ENCODE results near the gene PAIP2B.
"Not testable (repeated sequence)": the region's sequence is repeated elsewhere in the genome, so short reads cannot be mapped to it uniquely, and the experiment has no call there.

Gene PAIP2B, protein sequence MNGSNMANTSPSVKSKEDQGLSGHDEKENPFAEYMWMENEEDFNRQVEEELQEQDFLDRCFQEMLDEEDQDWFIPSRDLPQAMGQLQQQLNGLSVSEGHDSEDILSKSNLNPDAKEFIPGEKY

DNA sequence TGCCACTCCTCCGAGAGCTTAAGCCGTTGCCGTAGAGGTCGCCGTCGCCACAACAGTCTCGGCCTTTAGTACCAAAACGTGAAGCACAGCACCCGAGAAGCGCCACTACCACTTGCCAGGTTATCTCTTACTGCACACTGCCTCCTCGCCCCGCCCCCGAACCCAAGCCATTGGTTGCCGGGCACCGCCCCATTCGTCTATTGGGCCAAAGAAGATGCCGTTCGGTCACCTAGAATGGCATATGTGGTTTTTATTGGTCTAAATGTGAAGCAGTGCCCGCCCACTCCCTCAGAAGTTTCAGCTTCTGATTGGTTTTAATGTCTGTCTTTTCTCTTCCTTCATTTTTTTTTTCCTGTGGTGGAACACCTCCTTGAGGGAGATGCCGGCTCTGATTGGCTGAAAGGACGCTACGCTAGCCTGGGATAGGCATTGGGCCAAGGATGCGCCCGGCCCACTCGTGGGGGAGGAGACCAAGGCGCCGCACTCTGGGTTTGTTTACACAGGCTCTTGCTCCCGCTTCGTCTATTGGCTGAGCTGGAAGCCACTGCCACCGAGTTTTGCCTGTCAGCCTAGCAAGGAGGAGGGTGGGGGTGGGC is at the start of gene PAIP2B:
PAIP2B (minus strand) TSS at position 139 of the 596 bp plus-strand sequence. CDS start 24,514 bp downstream, outside the sequence.
- DNase-seq (ENCODE audit: low spot score) = peak; percentile 99

DNA sequence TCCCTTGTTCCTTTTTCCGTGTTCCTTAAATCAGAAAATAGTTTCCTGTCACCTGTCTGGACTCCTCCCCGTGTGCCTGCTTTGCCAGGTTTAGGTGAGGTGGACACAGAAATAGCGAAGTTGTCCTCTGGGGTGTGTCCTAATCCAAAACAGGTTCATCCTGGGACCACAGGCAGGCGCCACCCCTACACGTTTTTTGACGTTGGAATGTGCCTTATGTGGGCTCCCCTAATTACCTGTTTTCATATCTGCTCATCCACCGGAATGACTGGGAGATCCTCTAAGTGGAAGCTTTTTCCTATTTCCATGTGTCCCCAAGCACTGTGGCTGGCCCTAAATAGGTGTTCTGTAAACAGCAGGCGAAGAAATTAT is 49.0 kb upstream of the PAIP2B start:
- DNase-seq (ENCODE audit: low spot score) = no peak

DNA sequence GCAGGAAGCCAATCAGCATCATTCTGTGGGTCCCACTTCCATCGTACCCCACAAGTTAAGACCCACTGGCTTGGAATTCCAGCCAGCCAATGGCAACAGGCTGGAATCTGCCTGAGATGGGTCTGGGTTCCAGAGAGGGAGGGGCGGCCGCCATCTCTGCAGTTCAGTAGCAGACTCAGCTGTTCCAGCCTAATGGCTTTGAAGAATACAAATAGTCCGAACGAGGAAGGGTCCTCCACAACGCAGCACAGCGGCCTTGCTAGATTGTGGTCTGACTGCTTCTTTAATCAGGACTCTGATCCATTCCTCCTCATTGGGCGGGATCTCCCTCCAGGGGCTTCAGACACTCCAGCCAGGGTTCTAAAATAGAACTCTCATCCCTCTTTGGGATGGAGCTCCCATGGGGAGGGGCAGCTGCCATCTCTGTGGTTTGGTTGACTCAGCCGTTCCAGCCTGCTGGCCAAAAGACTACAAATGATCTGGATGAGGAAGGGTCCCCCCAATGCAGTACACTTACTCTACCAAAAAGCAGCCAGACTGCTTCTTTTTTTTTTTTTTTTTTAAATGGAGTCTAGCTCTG is 42.7 kb upstream of the PAIP2B start:
- DNase-seq (ENCODE audit: low spot score) = no peak

DNA sequence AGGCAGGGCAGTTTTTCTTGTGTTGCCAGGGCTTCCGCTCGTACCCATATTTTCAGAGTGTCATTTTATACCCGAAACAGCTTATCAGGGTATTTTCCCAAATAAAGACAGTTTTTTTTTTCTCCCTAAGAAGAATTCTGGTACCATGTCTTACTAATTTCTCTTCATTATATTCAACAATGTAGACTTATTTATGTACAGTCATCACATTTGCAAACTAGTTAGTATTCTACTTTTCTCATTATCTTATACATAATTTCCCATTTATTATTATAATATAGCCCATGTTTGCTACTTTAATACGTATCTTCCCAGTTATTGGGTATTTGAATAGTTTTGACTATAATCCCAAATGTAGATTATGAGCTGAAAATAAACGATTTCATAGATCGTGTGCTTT is 36.5 kb upstream of the PAIP2B start:
- DNase-seq (ENCODE audit: low spot score) = no peak

DNA sequence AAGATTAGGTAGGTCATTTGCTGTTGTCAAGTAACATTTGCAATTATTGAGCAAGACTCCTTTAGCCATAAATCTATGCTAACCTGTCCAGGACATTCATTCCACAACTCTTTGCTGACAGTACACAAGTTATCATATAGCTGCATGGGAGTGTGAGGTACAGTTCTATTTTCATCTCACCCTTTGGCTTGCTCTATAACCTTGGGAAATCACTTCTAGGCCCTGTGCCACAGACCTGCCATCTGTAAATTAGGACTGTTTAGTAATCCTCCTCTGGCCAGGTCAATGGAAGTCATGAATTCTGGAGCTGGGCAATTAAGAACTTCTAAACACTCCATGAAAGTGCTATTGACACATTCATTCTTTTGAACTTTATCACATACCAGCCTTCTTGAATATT is 34.6 kb upstream of the PAIP2B start:
- no peak for DNase-seq (ENCODE audit: low spot score)

DNA sequence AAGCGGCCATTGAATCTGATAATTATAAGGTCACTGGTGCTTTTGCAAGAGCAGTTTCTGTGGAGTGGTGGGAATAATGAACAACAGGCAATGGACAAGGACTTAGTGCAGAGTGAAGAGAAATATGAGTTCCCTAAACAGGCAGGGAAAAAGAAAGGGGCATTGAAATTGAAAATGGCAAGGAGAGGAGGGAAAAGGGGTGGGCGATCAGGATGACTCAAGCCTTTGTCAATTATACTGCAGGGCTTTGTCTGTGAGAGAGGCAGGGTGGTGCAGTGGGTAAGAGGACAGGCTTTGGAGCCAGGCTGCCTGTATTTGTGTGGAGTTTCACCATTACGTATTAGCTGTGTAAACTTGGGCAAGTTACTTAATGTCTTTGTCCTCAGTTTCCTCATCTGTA is 29.5 kb upstream of the PAIP2B start:
- no peak for DNase-seq (ENCODE audit: low spot score)

DNA sequence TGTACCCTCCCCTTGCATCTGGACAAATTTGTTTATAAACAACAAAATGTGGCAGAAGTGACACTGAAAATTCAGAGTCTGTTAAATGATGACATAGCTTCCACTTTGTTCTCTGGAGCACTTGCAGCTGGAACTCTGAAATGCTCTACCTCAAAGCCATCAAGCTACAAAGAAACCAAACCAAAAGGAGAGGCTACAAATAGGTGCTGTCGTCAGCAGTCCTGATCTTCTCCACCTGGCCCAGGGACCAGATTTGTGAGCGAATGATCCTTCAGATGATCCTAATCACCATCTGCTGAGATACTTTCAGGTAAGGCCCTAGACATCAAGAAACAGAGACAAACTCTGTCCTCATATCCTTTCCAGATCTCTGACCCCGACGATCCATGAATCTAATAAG is 27.9 kb upstream of the PAIP2B start:
- DNase-seq (ENCODE audit: low spot score) = no peak

DNA sequence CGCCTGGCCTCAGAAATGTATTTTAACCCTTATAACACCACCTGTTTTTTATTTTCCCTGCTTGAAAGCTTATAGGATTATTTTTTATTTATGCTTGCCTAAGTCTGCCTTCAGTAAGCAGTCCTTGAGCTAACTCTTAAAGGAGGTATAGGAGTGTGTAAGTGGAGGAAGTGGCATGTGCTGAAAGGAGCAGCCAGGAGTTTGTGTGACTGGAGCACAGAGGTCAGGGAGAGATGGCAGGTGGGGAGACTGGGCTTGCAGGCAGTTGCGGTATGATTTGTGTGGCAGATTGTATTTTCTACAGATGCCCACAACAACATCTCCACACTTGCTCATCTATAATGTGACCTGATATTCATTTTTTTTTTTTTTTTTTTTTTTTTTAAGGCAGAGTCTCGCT is 27.2 kb upstream of the PAIP2B start:
- no peak for DNase-seq (ENCODE audit: low spot score)

DNA sequence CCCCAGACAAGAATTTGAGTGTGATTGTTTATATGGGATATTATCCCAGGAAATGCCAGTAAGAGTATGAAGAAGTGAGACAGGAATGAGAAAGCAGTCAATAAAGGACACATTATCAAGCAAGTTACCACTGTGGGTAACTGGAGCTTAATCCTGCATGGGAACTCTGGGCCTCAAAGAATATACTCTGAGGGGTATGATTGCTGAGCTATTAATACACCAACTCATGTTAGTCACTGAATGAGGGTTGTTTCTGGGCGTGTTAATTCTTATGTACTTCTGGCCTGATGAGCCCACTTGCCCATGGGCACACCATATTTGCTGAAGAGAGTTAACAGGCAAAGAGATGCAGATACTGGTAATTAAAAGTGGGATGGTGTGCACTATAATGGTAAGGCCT is 26.6 kb upstream of the PAIP2B start:
- DNase-seq (ENCODE audit: low spot score) = no peak

DNA sequence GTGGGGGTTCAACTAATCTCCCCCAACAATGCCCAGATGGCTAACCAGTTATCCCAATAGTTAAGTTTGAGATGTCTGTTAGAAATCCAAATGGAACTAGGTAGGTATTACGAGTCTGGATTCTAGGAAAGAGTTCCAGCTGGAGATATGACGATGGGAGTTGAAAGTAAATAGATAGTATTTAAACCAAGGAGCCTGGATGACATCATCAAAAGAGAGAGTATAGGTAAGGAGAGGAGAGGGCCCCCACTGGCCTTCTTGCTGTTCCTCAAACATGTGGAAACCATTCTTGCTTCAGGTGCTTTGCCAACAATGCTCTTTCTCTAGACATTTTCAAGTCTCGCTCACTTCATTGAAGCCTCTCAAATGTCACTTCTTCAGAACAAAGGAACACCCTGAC is 26.0 kb upstream of the PAIP2B start:
- DNase-seq (ENCODE audit: low spot score) = no peak

DNA sequence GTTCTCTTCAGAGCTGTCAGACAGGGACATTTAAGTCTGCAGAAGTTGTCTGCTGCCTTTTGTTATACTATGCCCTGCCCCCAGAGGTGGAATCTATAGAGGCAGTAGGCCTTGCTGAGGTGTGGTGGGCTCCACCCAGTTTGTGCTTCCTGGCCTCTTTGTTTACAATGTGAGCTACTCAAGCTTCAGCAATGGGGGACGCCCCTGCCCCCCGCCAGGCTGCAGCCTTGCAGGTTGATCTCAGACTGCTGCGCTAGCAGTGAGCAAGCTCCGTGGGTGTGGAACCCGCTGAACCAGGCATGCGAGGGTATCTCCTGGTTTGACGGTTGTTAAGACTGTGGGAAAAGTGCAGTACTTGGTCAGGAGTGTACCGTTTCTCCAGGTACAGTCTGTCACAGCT is 24.0 kb upstream of the PAIP2B start:
- DNase-seq (ENCODE audit: low spot score) = no peak

DNA sequence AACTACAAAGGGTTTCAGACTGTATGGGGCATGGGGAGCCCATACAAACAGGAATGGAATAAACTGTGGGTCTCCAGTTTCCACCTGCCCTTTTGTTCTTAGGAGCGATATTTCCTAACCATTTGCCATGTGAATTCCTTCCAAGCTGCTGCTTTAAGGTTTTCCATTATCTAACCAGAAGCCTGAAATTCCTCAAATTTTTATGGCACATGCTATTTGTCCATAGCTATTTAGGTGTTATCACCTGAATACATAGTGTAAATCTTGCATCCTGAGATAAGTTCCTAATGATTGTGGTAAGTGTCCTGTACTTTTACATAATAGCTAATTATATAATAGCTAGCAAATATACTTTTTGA is 17.4 kb upstream of the PAIP2B start:
- no peak for DNase-seq (ENCODE audit: low spot score)

DNA sequence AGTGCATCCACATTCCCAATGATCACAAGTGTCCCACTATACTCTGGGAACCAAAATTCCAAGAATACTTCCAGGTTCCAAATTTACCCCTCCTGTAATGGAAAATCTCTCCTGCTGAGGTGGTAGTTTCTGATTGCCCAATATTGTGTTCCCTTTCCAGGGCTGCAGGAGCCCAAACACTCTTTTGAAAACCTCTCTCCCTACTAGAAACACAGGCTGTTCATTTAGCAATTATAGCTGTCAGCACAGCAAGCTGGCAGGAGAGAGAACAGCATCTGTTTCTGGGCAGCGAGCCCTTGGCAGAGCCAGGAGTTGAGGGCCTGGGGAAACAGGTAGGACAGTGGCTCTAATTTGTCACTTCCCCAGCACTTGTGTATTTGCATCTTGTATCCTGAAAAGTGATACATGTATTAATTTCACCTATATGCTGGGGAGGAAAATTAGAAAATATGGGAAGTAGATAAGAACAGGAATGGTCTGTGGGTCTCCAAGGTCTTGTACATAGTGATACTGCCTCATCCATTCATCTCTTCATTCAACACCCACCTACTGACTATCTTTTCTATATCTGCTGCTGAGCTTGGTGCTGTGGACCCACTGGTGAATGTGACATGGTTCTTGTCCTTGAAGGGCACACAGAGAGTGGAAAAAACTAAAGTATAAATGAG is 16.9 kb upstream of the PAIP2B start:
- no peak for DNase-seq (ENCODE audit: low spot score)

DNA sequence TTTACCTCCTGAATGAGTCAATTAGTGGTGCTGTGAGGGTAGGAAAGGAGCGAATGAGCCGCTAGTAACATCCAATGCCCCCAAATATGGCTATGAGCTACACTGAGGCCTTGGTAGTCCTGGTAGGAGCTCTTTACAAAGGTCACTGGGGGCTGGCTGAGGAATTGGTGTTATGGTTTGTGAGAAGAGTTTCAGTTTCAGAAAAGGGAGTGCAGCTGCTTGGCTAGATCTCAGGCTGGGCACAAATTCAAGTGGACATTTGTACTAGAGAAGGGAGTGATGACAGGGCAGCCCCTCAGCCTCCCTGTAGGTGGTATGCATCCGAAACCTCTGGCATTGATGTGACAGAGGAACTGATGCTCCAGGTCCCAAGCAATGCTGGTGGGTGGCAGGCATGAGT is 13.9 kb upstream of the PAIP2B start:
- DNase-seq (ENCODE audit: low spot score) = no peak

DNA sequence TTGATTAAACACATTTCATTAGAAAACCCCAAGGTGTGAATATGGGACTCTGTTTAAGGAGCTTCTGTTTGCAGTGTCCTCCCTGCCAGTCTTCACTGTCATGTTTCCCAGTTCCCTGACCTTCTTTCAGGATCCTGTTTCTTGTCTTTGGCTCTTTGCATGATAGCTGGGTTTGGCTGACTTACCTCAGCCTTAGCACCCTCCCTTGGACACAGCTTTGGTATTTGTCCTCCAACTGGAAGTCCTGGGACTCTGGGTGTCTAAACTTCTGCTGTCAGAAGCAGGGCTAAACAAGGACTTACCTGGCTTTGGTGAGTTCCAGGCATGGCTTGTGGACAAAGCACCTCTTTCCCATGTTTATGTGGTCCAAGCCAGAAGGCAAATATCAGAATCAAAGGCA is 11.2 kb upstream of the PAIP2B start:
- DNase-seq (ENCODE audit: low spot score) = no peak

DNA sequence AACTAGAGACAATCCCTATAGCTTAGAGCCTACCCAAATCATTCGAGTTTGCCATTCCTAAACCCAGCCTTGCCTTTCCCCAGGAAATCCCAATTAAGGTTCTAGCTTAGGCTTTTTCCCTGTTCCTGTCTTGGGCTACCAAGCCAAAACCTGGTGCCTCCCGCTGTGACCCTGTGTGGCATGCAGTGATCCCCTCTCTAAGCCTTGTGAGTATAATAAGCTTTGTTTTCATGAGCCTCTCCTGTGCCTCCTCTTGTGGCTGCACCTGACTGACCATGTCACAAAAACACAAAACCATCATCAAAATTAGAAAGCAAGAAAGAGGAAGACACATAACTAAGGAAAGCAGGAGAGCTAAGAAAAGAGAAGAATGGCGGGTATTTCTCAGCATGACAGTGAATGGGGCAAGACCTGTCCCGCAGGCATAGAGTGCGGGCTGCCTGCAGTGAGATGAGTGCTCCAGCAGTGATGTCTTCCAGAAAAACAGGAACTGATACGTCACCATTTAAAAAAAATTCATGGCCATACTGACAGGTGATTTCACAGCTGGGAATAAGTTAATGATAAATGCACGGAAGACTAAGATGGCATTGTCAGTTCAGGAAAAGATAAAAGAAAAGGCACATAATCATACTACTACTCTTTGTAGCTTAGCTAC is 9.2 kb upstream of the PAIP2B start:
- no peak for DNase-seq (ENCODE audit: low spot score)

DNA sequence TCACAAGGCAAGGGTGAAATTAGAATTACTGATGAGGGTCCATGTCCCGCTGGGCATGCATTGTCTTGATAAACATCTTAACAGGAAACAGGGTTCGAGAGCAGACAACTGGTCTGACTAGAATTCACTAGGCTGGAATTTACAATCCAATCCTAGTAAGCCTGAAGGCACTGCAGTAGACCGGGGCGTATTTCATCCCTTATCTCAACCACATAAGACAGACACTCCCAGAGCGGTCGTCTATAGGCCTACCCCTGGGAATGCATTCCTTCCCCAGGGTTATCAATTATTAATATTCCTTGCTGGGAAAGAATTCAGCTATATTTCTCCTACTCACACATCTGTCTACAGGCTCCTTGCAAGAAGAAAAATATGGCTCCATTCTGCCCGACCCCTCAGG is 6.2 kb upstream of the PAIP2B start:
- DNase-seq (ENCODE audit: low spot score) = not testable (repeated sequence)

DNA sequence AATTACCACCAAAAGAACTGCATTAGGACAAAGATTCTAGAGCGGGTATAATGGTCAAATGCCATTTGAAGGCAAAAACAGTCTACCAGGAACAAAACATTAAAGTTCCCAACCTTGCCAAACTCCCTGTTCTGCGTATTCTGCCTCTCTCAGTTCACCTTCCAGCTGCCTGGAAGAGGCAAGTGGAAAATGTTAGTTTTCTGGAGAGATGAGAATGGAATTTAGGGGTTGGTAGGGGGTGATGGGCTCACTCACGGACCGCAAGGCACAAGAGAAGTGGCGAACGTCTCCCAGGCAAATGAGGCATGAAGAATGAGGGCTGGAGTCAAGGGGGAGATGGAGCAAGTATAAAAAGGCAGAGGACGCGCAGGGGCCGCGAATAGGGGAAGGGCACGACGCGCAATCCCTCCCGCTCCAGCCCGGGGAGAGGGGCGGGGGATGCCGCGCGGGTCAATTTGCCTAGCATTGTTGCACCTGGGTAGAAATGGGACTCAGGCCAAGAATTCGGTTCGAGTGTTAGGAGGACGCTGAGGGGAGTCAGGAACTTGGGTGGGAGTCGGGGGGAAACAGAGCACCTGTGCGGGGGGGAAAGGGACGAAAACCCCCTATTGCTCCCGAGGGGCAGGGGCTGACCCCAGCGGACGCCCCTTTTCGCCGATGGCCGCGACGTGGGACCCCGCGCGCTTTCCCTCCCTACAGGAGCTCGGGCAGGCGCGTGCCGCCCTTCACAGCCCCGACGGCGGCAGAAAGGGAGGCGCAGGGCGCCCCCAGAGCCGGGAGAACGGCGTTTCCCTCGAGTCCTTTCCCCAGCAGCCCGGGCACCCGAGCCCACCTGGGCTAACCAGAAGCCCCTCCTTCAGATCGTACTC is 573 bp downstream of the PAIP2B start:
- DNase-seq (ENCODE audit: low spot score) = peak; percentile 72

DNA sequence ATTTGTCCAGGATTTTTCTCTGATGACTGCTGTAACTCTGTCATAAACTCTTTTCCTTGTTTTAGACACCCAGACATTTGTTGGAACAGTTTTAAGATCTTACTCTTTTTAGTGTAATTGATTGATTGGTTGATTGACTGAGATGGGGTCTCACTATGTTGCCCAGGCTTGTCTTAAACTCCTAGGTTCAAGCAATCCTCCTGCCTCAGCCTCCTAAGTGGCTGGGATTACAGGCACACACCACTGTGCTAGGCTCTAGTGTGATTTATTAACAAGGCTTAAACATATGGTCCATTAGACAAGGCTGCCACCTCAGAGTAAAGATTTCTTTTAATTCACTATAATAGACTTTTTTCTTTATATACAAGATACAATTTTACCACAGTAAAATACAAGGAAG is 2.0 kb downstream of the PAIP2B start:
- DNase-seq (ENCODE audit: low spot score) = no peak

DNA sequence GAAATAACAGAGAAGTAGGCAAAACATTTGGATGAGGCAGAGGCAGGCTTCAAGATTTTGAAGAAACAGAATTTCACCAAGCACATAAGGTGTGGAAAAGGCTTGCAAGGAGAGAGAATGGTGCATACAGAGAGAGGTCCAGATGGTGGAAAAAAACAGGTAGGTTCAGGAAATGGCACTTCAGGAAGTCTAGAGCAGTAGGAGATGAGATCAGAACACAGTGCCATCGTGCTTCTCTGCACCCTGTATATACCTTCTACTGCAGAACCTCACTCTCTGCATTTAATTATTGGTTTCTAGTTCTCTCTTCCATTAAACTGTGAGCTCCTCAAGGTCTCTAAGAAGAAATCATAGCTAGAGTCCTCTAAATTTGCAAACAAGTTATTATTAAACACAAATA is 2.4 kb downstream of the PAIP2B start:
- no peak for DNase-seq (ENCODE audit: low spot score)

DNA sequence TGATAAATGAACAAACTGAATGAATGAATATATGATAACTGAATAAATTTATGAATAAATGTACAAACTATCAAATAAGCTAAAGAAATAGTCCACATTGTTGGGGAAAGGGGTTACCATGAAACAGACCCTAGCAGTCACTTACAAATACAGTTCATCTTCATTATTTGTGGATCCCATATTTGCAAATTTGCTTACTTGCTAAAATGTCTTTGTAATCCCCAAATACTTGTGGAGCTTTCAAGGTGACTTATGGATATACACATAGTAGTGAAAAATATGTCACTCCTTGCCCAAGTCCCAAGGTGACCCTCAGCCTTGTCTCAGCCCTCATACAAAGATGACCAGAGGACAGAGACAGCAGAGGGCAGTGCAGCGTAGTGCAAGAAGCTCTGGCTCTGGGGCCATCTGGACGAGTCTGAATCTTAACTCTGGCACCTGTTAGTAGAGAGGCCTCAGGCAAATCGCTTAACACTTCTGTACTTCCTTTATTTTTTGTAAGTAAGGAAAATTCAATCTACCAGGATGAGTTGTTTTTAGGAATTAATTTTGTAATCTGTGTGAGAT is 3.1 kb downstream of the PAIP2B start:
- DNase-seq (ENCODE audit: low spot score) = peak; percentile 74

DNA sequence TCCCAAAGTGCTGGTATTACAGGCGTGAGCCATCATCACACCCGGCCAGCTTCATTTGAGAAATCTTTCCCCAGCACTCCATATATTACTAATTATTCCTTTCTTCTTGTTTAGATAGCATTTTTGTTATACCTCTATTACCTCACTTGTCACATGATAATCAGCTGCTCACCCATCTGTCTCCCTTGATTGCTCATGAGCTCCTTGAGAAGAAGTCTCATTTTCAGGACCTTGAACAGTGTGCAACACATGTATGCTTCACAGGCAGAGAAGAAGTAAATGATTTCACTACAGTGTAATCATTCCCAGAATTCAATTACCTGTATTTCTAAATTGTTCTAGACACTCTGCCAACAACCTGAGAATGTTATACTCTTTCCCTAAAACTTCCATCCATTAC is 6.2 kb downstream of the PAIP2B start:
- no peak for DNase-seq (ENCODE audit: low spot score)

Measured in ecto neural progenitor cell (in vitro differentiated cells).